NCI-H1105 treated with DMSO at 0.1 percent for 48 hours (cell line): ENCODE measurements around the gene IFITM1.
"Not testable (repeated sequence)": the region's sequence is repeated elsewhere in the genome, so short reads cannot be mapped to it uniquely, and the experiment has no call there.

Experiments used
- DNase-seq: peaks from one replicate; lab custom pipeline; 2025; lab: John Stamatoyannopoulos, UW

Gene IFITM1

GRCh38 chr11:282630-283360 lies 31.0 kb upstream of the IFITM1 start:
- no peak for DNase-seq

GRCh38 chr11:283405-284104 lies 30.3 kb upstream of the IFITM1 start:
- DNase-seq: no peak

- no peak for DNase-seq
Measured at GRCh38 chr11:284105-285020, 29.5 kb upstream of the IFITM1 start.

GRCh38 chr11:285021-285893 lies 28.6 kb upstream of the IFITM1 start:
- DNase-seq: no peak

- DNase-seq: no peak
Measured at GRCh38 chr11:285894-286220, 28.0 kb upstream of the IFITM1 start.

- DNase-seq: not testable (repeated sequence)
Measured at GRCh38 chr11:286977-287820, 26.6 kb upstream of the IFITM1 start.

- DNase-seq: no peak
Measured at GRCh38 chr11:287821-288477, 25.9 kb upstream of the IFITM1 start.

GRCh38 chr11:288478-289397 lies 25.1 kb upstream of the IFITM1 start, which contains the start of gene PGGHG:
Gene PGGHG, plus strand, starts transcription at chr11:289126. Its CDS starts 691 bp downstream, at chr11:289817.
- DNase-seq: peak; percentile 29

- no peak for DNase-seq
Measured at GRCh38 chr11:289398-289711, 24.5 kb upstream of the IFITM1 start.

GRCh38 chr11:289712-290620 lies 23.9 kb upstream of the IFITM1 start:
- no peak for DNase-seq

GRCh38 chr11:290621-291231 lies 23.1 kb upstream of the IFITM1 start:
- no peak for DNase-seq

- DNase-seq: no peak
Measured at GRCh38 chr11:291281-292210, 22.3 kb upstream of the IFITM1 start.

- no peak for DNase-seq
Measured at GRCh38 chr11:292211-293121, 21.4 kb upstream of the IFITM1 start.

GRCh38 chr11:293271-293851 lies 20.5 kb upstream of the IFITM1 start:
- no peak for DNase-seq
